ENCODE results near the gene INTS11.

DNA sequence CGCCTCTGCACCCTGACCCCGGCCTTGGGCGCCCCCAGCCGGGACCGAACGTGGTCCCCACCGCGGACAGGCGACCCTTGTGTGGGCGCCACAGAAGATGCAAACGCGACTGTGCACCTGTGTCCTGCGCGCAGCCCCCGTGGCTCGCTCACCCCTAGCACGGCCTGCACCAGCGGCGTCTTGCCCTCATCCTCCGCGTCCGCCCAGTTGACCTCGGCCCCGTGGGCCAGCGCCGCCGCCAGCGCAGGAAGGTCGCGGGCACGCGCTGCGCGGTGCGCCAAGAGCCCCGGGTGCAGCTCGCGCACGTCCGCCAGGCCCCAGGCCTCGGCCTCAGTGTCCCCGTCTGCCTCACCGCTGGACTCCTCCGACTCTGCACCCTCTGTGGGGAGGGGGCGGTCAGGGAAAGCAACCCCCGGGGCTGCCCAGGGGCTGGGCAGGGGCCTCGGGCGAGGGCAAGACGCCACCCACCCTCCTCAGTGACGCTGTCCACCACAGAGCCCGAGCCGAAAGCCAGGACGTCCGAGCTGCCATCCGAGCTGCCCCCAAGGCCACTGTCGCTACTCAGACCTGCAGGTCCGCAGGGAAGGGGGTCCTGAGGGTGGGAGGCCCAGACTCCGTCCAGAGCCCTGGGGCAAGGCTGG lies 30.1 kb downstream of the INTS11 start:
- TF ChIP-seq ZNF174 (tag by site-specific recombination; IDR thresholded peaks at IDR 0.05) (no peak), ATF2 (tag by site-specific recombination; IDR thresholded peaks at IDR 0.05; ENCODE audit: low read depth) (no peak), TCF7L2 (IDR thresholded peaks at IDR 0.05; ENCODE audit: borderline replicate concordance, low read depth, low read length) (no peak), ZNF621 (tag by site-specific recombination; IDR thresholded peaks at IDR 0.05) (no peak), ZBTB48 (tag by site-specific recombination; IDR thresholded peaks at IDR 0.05) (no peak), ZNF335 (tag by site-specific recombination; conservative IDR thresholded peaks at IDR 0.05) (no peak), ZNF555 (tag by site-specific recombination; conservative IDR thresholded peaks at IDR 0.05) (no peak), EGR2 (tag by site-specific recombination; IDR thresholded peaks at IDR 0.05; ENCODE audit: low read depth) (no peak), SP2 (tag by site-specific recombination; IDR thresholded peaks at IDR 0.05) (no peak)
- TF ChIP-seq, protein P1, sequence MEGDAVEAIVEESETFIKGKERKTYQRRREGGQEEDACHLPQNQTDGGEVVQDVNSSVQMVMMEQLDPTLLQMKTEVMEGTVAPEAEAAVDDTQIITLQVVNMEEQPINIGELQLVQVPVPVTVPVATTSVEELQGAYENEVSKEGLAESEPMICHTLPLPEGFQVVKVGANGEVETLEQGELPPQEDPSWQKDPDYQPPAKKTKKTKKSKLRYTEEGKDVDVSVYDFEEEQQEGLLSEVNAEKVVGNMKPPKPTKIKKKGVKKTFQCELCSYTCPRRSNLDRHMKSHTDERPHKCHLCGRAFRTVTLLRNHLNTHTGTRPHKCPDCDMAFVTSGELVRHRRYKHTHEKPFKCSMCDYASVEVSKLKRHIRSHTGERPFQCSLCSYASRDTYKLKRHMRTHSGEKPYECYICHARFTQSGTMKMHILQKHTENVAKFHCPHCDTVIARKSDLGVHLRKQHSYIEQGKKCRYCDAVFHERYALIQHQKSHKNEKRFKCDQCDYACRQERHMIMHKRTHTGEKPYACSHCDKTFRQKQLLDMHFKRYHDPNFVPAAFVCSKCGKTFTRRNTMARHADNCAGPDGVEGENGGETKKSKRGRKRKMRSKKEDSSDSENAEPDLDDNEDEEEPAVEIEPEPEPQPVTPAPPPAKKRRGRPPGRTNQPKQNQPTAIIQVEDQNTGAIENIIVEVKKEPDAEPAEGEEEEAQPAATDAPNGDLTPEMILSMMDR (tag by site-specific recombination; IDR thresholded peaks at IDR 0.05) = no peak
- TF ChIP-seq, protein P2, sequence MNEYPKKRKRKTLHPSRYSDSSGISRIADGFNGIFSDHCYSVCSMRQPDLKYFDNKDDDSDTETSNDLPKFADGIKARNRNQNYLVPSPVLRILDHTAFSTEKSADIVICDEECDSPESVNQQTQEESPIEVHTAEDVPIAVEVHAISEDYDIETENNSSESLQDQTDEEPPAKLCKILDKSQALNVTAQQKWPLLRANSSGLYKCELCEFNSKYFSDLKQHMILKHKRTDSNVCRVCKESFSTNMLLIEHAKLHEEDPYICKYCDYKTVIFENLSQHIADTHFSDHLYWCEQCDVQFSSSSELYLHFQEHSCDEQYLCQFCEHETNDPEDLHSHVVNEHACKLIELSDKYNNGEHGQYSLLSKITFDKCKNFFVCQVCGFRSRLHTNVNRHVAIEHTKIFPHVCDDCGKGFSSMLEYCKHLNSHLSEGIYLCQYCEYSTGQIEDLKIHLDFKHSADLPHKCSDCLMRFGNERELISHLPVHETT (tag by site-specific recombination; IDR thresholded peaks at IDR 0.05) = no peak

Data from HEK293 (cell line).